ENCODE results near the gene SLC2A6. TPM values are rescaled to one million over a fixed set of nuclear protein-coding genes. Genes with fewer than 3 reads are reported as not detected.

SLC2A6 gene
- total and polyA plus RNA-seq, 2 of the 8 experiments (the other 6 are each of a cell fraction or from before 2014, with no cell fraction given) = 16.6 to 17.8 TPM

- TF ChIP-seq SIRT6 (IDR thresholded peaks at IDR 0.05; ENCODE audit: low read length) (no peak), EZH2 (IDR thresholded peaks at IDR 0.05; ENCODE audit: low read depth, low read length, severe bottlenecking) (no peak), EGR1 (IDR thresholded peaks at IDR 0.05; ENCODE audit: borderline replicate concordance, low read depth, low read length) (no peak)
Measured at GRCh38 chr9:133463234-133463863, 15.6 kb downstream of the SLC2A6 start (continued).
